ENCODE measurements around the gene PTPRJ.

The PTPRJ gene

DNA sequence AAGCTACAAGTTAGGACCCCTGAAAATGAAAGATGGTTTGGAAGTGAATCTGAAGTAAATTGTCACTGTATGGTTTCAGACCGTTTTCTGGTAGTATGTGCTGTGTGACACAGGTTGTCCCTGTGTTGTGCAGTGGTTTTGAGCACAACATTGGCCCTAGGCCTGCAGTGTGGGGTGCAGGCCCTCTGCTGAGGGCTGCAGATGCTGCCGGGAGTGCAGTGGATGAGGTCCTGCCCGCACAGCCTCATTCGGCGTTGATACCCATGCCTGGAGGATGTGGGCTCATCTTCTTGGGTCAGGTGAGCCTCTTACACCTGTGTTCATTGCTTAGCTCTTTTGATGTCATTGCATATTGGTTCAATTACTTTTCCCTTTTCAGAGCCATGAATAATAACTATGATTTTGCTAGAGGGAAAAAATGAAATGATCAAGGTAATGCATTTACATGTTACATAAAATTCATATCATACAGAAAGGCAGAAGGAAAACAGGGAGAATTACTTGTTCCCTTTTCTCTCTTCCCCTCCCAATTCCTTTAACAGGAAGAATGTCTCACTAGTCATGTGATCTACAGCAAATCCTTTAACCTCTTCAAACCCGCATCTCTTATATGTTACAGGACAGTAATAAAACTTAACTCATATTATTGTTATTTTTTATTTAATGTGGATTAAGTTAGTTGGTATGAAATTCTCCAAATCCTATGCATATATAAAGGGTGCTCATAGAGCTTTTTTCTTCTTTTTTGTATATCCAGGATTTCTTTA lies 48.7 kb downstream of the PTPRJ start:
- DNase-seq, result no peak
- in situ Hi-C loops (cut with HindIII; ENCODE audit: low pct_ligation_motif_present, low pct_unique_long_range_greater_than_20kb, low sequenced_read_pairs), result no loop called here

DNA sequence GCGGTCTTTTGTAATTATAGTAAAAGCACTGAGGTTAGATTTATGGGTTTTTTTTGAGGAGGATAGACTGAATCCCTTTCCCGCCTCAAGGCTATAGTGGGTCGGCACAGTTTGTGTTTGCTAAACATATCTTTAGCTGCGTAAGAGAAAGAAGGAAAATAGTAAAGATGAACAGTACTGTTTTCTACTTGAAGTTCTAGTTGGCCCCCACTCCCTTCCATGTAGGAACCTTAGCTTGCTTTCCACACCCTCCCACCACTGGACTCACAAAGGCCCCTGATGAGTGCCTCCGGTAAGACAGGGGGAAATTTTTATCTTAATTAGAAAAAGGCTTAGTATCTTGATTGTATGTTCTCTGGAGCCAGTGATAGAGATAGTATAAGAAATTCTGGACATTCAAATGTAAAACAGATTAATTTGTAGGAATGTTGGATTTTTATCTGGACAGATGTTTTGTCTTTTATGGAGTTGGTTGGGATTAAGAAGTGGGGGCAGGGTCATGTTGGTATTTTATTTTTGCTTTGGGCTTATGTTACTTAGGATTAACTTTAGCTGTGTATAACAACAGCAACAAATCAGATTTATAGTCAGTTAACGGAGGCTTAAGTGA lies 49.4 kb downstream of the PTPRJ start:
- no peak for DNase-seq
- in situ Hi-C loops (cut with HindIII; ENCODE audit: low pct_ligation_motif_present, low pct_unique_long_range_greater_than_20kb, low sequenced_read_pairs), result no loop called here

DNA sequence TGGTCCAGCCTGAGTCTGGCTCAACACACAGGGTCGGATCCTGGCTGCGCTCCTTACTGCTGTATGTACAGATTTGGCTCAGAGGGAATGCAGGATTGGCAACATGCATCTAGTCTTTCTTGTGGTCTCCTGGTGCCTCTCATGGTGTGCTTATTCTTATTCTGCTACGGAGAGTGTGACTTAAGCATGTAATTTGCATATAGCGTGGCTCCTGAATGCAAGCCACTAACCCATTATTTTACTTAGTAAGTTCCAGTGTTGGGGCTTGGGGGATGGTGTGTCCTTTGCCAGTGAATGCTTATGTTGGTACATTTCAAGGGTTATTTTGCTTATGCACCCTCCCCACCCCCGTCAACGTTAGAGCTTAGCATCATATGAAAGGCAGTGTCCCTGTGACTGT lies 51.2 kb downstream of the PTPRJ start:
- in situ Hi-C loops (cut with HindIII; ENCODE audit: low pct_ligation_motif_present, low pct_unique_long_range_greater_than_20kb, low sequenced_read_pairs), result no loop called here
- DNase-seq, result no peak

DNA sequence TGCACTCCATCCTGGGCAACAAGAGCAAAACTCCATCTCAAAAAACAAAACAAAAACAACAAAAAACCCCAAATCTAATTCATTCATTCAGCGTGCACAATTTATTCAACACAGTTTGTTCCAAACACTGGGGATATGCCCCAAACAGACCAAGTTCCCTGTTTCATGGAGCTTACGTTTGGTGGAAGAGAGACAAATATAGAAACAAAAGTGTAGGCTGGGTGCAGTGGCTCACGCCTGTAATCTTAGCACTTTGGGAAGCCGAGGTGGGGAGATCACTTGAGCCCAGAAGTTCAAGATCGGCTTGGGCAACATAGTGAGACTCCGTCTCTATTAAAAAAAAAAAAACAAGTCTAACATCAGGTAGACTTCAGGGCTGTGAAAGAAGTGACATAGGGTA lies 52.4 kb downstream of the PTPRJ start:
- DNase-seq, result no peak
- in situ Hi-C loops (cut with HindIII; ENCODE audit: low pct_ligation_motif_present, low pct_unique_long_range_greater_than_20kb, low sequenced_read_pairs), result no loop called here

DNA sequence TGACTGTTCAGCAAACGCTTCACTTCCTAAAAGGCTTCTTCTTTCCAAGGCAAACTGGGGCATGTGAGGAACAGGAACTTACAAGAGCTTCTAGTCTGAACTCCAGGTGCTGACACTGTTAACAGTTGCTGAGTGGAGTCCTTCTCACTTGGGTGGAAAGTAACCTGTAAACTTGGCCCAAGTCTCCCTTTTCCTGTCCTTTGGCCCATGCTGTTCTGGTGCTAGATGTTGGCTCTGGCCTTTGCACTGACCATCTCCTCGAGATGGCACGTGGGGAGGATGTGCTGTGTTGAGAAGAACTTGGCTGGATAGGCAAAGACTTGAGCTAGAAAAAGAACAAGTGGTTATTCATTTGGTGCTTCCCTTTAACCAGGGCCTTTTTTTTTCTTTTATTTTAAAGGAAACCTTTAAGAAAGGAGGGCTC lies 53.6 kb downstream of the PTPRJ start:
- in situ Hi-C loops (cut with HindIII; ENCODE audit: low pct_ligation_motif_present, low pct_unique_long_range_greater_than_20kb, low sequenced_read_pairs), result no loop called here
- no peak for DNase-seq

DNA sequence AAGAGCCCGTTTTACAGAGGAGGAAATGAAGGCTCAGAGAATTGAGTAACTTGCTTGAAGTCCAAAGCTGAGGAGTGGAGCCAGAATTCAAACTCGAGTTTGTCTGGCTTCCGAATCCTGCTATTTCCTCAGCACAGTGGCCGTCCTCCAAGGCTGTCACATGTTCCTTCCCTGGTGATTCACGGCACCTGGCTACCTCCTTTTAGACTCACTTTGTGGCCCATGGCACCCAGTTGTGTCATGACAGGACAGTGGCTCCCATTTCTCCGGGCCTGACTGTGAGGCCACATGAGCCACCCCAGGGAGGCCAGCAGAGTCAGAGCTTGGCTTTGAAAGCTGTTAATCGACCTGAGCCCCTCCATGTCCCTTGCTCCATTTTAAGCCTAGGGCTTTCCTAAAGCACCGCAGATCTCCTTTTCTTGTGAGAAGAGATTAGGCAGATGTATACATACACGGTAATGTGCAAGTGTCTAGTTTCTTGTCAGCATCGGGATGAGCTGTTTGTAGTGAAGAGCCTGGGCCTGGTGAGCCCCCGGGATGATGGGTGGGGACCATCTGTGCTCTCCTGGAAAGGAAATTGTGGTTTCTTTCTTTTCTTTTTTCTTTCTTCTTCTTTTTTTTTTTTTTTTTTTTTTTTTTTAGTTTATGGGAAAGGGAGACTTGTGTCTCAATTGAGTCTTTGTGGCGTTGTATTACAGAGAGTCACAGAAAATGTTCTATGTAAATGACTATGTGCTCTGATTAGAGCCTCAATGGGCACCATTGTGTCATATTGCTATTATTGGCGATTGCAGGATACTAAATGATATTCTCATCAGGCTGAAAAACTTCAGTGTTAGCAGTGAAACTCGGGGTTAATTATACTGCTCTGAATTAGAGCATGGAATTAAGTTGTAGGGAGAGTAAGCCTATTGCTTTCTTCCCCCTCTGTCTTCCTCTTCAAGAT lies 54.8 kb downstream of the PTPRJ start:
- DNase-seq, result no peak
- in situ Hi-C loops (cut with HindIII; ENCODE audit: low pct_ligation_motif_present, low pct_unique_long_range_greater_than_20kb, low sequenced_read_pairs), result no loop called here

DNA sequence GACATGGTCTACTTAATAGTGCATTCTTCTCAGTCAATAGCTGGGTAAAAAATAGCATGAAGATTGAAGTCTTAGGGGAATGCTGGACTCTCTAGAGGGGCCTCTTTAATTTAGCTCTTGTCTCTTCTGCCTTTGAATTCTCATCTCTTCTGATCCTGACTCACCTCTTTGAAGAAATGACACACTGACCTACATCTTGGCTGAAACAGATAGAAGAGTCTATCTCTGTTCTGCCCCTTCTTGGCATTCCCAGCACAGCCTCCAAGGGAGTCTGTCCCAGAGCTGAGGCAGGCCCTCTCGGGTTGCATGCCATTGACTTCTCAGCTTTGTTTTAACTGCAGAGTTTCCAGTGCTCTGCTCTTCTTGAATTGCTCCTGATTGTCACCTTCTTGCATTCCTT lies 55.7 kb downstream of the PTPRJ start:
- in situ Hi-C loops (cut with HindIII; ENCODE audit: low pct_ligation_motif_present, low pct_unique_long_range_greater_than_20kb, low sequenced_read_pairs), result no loop called here
- no peak for DNase-seq

DNA sequence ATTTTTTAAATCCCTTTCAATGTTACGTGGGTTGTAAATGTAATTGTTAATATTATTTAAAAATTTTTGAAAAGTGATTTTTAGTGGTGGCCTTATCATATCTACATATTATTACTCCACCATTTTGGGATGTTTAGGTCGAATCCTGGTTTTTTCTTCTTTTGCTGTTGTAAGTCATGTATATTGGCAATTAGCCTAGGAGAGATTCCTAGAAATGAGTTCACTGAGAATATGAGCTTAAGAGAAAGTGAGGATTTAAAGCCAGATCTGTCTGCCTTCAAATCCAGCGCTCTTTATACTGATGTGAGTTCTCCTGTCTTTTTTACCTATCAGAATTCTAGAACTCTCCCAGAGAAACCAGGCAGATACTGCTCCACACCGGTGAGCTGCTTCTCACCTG lies 56.1 kb downstream of the PTPRJ start:
- in situ Hi-C loops (cut with HindIII; ENCODE audit: low pct_ligation_motif_present, low pct_unique_long_range_greater_than_20kb, low sequenced_read_pairs), result no loop called here
- no peak for DNase-seq

DNA sequence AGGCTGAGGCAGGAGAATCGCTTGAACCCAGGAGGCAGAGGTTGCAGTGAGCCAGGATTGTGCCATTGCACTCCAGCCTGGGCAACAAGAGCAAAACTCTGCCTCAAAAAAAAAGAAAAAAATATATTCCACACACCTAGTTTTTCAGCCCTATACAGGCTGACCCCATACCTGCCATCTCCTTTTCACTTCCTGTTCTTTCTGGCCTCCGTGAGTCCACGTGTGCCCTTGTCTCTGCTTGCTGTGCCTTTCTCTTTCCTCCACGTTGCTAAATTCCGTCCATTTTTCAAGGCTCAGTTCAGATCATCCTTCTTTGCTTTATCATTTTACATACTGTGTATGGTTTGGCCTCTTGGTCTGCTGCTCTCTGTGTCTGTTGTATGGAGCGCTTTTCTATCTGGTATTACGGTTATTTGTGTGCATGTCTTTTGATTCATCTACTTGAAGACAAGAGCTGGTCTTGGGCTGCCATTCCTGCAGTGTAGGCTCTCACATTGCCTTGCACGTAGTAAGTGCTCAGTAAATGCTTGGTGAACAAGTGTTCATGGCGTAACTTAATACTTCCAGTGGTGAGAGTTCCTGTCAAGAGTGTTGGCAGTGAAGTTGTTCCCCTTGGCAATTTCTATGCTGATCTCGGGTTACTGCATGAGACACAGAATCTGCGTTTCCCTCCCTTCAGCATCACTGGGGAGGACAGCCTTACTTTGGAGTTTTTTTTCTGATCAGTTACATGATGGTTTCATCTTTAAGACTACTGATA lies 57.5 kb downstream of the PTPRJ start:
- in situ Hi-C loops (cut with HindIII; ENCODE audit: low pct_ligation_motif_present, low pct_unique_long_range_greater_than_20kb, low sequenced_read_pairs), result no loop called here
- DNase-seq, result no peak

DNA sequence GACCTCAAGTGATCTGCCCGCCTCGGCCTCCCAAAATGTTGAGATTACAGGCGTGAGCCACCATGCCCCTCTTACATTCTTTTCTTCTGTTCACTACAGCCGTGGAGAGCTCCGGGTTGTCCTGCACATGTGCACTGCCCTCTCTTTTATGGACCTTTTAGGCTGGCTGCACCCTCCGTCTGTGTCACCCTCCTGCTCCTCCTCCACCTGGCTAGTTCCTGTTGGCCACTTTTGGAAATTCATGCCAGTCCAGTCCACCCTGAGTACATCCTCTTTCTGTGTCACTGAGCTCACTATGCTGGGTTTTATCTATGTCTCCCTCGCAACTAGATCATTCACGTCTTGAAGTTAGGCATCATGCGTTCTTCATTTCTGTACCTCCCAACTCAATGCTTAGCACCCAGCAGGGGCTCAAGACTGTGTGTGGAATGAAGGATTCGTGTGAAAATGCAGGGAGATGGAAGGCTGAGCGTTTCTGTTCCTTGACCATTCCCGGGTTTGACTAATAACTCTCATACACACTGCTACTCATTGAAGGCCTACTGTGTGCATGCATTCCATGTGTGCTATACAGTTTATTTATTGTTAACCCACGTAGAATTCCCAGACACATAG lies 60.6 kb downstream of the PTPRJ start:
- DNase-seq, result no peak
- in situ Hi-C loops (cut with HindIII; ENCODE audit: low pct_ligation_motif_present, low pct_unique_long_range_greater_than_20kb, low sequenced_read_pairs), result no loop called here

DNA sequence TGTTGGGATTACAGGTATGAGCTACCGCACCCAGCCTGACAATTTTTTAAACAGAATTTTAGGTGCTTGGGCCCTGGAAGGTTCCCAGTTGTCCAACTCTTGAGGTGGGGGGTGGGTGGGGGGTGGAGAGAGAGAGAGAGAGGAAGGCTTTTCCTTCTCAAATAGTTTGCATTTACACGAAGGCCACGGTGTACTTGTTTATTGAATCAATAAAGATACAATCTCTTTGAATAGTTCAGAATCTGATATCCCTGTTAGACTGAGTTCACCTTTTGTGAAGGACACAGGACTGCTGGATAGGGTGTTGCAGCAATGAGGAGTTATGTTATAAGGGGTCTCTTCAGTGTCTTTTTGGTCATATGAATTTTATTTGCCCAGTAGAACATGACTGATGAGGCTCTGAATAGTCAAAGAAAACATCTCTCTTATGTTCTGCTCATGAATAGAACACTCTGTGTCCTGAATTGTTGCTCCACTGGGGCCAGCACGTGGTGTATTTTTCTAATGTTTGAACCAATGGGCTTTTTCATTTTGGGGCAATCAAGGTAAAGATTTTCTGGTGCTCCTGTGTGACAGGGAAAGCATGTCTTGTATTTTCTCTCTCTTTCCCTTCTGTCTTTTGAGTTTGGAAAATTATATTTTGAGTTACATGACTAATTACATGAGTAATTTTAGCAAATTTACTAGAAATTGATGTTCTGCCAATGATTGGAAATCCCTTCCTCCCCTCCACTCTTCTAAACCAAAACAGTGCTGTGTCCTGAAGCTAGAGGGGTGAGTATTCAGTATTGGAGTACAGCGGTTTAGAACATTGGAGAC lies 61.7 kb downstream of the PTPRJ start:
- no peak for DNase-seq
- in situ Hi-C loops (cut with HindIII; ENCODE audit: low pct_ligation_motif_present, low pct_unique_long_range_greater_than_20kb, low sequenced_read_pairs), result no loop called here

DNA sequence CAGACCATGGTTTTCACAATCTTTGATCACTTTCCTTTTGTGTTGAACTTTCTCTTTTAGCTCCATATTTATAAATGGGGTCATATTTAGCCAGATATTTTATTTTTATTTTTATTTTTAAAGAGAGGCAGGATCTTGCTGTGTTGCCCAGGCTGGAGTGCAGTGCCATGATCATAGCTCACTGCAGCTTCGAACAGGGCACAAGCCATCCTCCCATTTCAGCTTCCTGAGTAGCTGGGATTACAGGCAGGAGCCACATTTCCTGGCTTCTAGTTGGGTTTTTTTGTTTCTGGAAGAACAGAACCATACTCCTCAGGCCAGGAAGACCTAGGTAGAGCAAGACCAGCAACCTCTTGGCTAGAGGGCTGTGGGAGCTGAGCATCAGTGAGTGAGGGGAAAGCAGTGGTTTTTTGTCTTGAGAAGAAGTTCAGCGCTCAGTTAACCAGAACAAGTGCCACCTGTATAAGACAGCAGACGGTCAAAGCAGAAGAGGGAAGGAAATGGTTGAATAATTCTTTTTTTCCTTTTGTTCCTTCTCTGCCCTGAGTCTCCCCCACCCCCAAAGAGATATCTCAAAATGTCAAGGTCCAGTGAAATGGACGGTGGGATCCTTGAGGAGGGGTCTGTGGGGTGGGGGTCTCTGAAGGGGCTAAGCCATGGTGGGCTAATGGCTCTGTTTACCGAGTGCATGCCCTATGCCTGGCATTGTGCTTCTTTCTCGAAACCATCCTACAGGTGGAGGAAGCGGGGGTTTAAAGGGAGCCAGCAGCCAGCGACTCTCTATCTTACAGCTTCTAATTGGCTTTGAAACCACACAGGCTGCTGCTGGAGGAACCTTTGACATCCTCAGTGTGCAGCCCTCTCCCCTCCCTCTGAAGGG lies 63.0 kb downstream of the PTPRJ start:
- in situ Hi-C loops (cut with HindIII; ENCODE audit: low pct_ligation_motif_present, low pct_unique_long_range_greater_than_20kb, low sequenced_read_pairs), result no loop called here
- no peak for DNase-seq

DNA sequence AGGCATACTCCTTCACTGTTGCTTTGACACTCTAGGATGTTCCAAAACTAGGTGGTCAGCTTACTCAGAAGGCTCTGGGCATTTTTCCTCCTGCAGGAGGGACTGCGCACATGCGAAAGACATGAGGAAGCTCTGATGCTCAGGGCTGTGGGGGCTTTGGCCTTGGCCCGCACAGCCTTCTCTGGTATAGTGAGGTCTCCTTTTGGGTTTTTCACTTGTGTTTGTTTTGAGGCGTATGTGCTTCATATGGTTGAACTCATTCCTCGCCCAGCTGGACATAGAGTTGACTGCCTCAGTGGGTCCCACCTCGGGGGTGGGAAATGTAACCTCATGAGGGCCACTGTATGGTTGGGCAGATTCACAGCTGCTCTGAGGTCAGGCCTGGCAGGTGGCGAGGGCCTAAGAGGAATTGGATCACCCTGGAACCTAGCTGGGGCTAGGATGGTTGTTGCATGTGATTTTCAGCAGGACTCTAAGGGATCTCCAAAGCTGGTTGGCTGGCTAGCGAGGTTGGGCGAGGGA lies 63.7 kb downstream of the PTPRJ start:
- DNase-seq, result no peak
- in situ Hi-C loops (cut with HindIII; ENCODE audit: low pct_ligation_motif_present, low pct_unique_long_range_greater_than_20kb, low sequenced_read_pairs), result no loop called here

DNA sequence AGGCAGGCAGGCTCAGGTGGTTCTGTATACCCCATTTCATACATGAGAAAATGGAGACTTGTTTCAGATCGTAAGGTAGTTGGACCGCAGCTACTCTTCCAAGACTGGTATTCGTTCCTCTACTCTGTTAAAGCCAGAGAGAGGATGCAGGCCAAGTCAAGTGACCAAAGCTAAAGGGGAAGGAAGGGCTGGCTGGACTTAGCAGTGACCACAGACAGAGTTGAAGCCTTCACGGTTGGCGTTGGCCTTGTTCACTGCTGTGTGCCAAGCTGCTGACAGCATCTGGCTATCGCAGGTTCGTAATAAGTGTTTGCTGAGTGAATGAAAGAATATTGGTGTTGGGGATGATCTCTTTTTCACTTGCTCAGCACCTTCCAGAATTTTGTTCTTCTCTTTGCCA lies 64.2 kb downstream of the PTPRJ start:
- in situ Hi-C loops (cut with HindIII; ENCODE audit: low pct_ligation_motif_present, low pct_unique_long_range_greater_than_20kb, low sequenced_read_pairs), result no loop called here
- DNase-seq, result no peak

DNA sequence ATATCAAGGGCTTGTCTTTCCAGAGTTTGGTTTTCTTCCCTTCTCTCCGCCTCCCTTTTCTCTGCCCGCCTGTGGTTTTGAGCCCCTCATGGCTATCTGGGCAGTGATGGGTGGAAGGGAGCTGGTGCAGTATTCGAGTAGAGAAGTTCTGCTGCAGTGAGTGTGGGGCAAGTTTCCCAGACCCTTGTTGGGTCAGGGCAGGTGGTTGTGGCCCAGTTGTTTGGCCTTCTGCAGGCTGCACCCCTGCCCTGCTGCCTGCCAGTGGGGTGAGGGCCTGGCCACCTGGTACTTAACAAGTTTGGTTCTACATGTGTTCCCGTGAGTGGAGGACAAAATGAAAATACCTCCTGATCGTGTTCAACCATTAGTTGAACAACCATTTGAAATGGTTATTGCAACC lies 65.2 kb downstream of the PTPRJ start:
- DNase-seq, result no peak
- in situ Hi-C loops (cut with HindIII; ENCODE audit: low pct_ligation_motif_present, low pct_unique_long_range_greater_than_20kb, low sequenced_read_pairs), result no loop called here

DNA sequence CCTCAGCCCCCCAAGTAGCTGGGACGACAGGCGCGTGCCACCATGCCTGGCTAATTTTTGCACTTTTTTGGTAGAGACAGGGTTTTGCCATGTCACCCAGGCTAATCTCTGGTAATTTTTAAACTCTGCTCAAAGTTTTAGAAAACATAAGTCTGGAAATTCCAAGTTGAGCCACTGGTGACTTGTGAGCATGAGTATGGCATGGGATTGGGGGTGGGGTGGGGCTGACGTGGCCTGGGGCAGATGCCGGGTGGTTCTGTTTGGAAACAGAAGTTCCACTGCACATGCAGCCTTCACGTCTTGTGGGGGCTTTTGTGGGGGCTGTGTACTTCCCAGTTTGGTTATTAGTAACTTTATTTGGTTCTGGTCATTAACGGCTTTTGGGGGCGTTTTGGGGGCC lies 67.3 kb downstream of the PTPRJ start:
- in situ Hi-C loops (cut with HindIII; ENCODE audit: low pct_ligation_motif_present, low pct_unique_long_range_greater_than_20kb, low sequenced_read_pairs), result no loop called here

DNA sequence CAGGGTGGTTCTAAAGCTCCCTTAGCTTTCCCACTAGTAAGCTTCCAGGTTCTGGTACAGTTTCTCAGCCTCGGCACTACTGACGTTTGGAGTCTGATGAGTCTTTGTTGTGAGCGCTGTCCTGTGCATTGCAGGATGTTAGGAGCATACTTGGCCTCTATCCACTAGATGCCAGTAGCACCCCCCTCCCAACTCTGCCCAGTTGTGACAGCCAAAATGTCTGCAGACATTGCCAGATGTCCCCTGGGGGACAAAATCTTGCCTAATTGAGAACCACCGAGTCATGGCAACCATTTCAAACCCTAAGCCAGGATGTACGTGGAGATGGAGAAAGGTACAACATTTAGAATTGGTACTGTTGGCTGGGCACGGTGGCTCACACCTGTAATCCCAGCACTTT lies 68.7 kb downstream of the PTPRJ start:
- no peak for DNase-seq
- in situ Hi-C loops (cut with HindIII; ENCODE audit: low pct_ligation_motif_present, low pct_unique_long_range_greater_than_20kb, low sequenced_read_pairs), result no loop called here

More for the DNA sequence above, 67.3 kb downstream of the PTPRJ start:
- DNase-seq, result no peak

Data from ACHN (cell line).